ENCODE measurements around the gene ZBBX. TPM values are rescaled to one million over a fixed set of nuclear protein-coding genes. Genes with fewer than 3 reads are reported as not detected.

ZBBX gene
- total and polyA plus RNA-seq, 2 of the 4 experiments (the other 2 are of a cell fraction), result not detected

DNA sequence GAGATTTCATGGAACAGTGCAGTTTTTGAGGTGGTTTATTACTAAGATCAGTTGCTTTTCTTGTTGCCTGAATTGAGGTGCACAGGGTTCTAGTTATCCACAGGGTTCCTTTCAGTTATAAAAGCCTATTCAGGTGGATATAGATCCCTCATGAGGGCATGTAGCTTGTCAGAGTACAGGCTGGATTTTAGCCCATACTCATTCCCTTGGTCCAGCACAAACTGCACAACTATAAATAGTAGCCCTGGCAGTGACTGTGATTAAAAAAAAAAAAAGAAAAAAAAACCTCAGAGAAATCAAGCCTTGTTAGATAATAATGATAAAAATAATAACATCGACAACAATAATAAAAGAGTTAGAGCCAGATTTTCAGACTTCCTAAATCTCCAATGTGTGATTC, 154.3 kb downstream of the ZBBX start:
- Histone ChIP-seq H2BK5ac (ENCODE audit: low read depth, low read length, poor library complexity, severe bottlenecking) (no peak overlapping the region), H2AK9ac (replicated peaks; ENCODE audit: low read depth, low read length, poor library complexity) (no peak overlapping the region), H4K20me1 (ENCODE audit: insufficient read depth, low read length) (no peaks in the 10 kb centered on the region), H3K79me1 (ENCODE audit: low read depth in 1 of 2, low read length in 2 of 2) (no peaks in the 10 kb centered on the region), H3K9me1 (ENCODE audit: insufficient read depth, low read length) (no peaks in the 10 kb centered on the region), H3K9ac (ENCODE audit: low read depth, low read length) (no peak overlapping the region), H3K23ac (ENCODE audit: low read depth, low read length) (no peak overlapping the region), H3K4me3 (ENCODE audit: insufficient read depth, low read depth, low read length) (no peak overlapping the region), H3K9me3 (ENCODE audit: control insufficient read depth, insufficient read depth, low read length) (peaks cover 4% of the 10 kb centered on the region; the same call in 1 of the 2 replicates), H2BK20ac (ENCODE audit: low read depth, low read length) (no peak overlapping the region), H3K36me3 (ENCODE audit: control insufficient read depth, insufficient read depth, low read length) (no peaks in the 10 kb centered on the region), H3K27me3 (ENCODE audit: control insufficient read depth, insufficient read depth, low read length) (no peaks in the 10 kb centered on the region), H4K8ac (ENCODE audit: low read depth in 2 of 2, low read length in 2 of 2) (no peak overlapping the region), H3K56ac (ENCODE audit: extremely low read depth, insufficient read depth, low read length) (no peak overlapping the region), H3K4me2 (ENCODE audit: low read depth, low read length) (no peak overlapping the region), H3K18ac (ENCODE audit: low read depth, low read length) (no peak overlapping the region), H2BK15ac (ENCODE audit: low read depth, low read length) (no peak overlapping the region), H3K14ac (replicated peaks; ENCODE audit: low read depth, low read length) (no peak overlapping the region), H4K91ac (ENCODE audit: insufficient read depth, low read depth, low read length) (no peak overlapping the region), H4K5ac (ENCODE audit: low read depth, low read length) (no peak overlapping the region), H2AK5ac (ENCODE audit: low read depth, low read length) (no peak overlapping the region), H3K27ac (ENCODE audit: insufficient read depth, low read length) (no peak overlapping the region), H3K4ac (ENCODE audit: low read depth, low read length) (no peak overlapping the region), H3K4me1 (ENCODE audit: control insufficient read depth, insufficient read depth, low read length) (no peaks in the 10 kb centered on the region), H2BK120ac (ENCODE audit: low read depth, low read length) (no peak overlapping the region), H2AFZ (replicated peaks; ENCODE audit: low read length, poor library complexity) (no peak overlapping the region)
- DNase-seq (no peak), ATAC-seq (ENCODE audit: low read depth) (no peak)
- BruUV-seq (replicated peaks), result no TSS peak
- dilution Hi-C loops (cut with HindIII; ENCODE audit: low sequenced_read_pairs, unreplicated experiment) (no loop called here), in situ Hi-C loops (cut with MboI; ENCODE audit: low sequenced_read_pairs) (no loop called here), intact Hi-C loops (cut with micrococcal nuclease) (no loop called here)
- WGBS, 2 experiments (ENCODE audit: extremely low coverage in 2 of 2, insufficient read length in 1 of 2), result no CpG with 5 or more reads among the region's 1 CpG
- no peak for TF ChIP-seq MAZ (IDR thresholded peaks at IDR 0.05; ENCODE audit: borderline replicate concordance, low read depth, low read length)
- no peak for TF ChIP-seq CTCF (conservative IDR thresholded peaks at IDR 0.05; ENCODE audit: low read depth, low read length)
- no peak for TF ChIP-seq MAFK (IDR thresholded peaks at IDR 0.05; ENCODE audit: low read depth, low read length)
- no peak for TF ChIP-seq MXI1 (IDR thresholded peaks at IDR 0.05; ENCODE audit: borderline replicate concordance, low read depth, low read length)
- ChIA-PET CTCF (no interaction called here), POLR2A (ENCODE audit: unreplicated experiment) (no interaction called here)
